ENCODE results near the gene LYZL2.
"Not testable (repeated sequence)": the region's sequence is repeated elsewhere in the genome, so short reads cannot be mapped to it uniquely, and the experiment has no call there.

The LYZL2 gene

DNA sequence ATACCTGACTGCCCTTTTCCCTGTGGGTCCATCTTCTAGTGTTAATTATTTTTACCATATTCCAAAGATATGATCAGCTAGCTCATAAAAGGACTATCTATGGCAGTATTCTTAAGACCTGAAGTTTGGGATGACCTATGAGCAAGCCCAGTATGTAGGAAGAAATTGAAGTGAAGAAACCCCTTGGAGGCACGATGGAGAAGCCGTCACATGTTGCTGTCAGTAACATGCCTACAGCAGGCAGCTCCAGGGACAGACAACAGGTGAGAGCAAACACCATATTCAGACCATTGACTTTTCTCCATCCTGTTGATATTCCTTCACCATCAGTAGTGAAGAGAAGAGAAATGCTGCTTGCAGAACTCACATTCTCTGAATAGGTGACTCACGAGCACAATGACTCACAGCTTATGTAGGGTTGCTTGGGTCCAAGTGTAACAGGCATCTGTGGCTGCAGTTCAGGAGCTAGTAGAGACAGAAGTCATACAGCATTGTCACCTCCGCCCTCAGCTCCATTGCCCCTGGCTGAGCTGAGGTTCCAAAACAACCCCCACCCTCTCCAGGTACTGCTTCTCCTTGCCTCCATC, 8.4 kb upstream of the LYZL2 start:
- Histone ChIP-seq H3K27ac (ENCODE audit: low read length) (no peak overlapping the region), H3K9me3 (ENCODE audit: control insufficient read depth, insufficient read depth, low read length) (no peaks in the 10 kb centered on the region)
- DNase-seq (ENCODE audit: low read depth, low spot score): no peak

DNA sequence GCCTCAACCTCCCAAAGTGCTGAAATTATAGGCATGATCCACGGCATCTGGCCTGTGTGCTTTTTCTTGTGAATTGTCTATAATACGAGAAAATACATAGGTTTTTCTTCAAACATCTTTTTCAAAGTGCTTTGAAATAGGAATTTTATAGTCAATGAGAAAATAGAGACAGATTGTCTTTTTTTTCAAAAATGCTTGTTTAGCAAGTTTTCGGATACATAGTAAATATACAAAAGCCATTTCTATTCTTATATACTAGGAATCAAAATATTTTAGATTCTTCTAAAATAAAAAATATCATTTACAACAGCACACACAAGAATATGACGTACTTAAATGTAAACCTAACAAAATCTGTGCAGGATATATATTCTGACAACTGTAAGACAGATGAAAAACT, 1.6 kb upstream of the LYZL2 start:
- no peak for DNase-seq (ENCODE audit: low read depth, low spot score)
- H3K9me3 ChIP-seq (ENCODE audit: control insufficient read depth, insufficient read depth, low read length): no peaks in the 10 kb centered on the region
- H3K36me3 ChIP-seq (ENCODE audit: control insufficient read depth, insufficient read depth, low read length): no peaks in the 10 kb centered on the region
- peaks cover 1% of the 10 kb centered on the region; the same call in 1 of the 2 replicates for H3K27me3 ChIP-seq (ENCODE audit: control insufficient read depth, insufficient read depth, low read length)
- no peak overlapping the region for H3K4me3 ChIP-seq (ENCODE audit: low read length)
- no peaks in the 10 kb centered on the region for H3K4me1 ChIP-seq (ENCODE audit: control insufficient read depth, insufficient read depth, low read length)
- no CpG with 5 or more reads among the region's 4 CpGs for WGBS (ENCODE audit: insufficient coverage, insufficient read length)
- no peak overlapping the region for H3K27ac ChIP-seq (ENCODE audit: low read length)

More for the DNA sequence above, 8.4 kb upstream of the LYZL2 start:
- no CpG with 5 or more reads among the region's 4 CpGs for WGBS (ENCODE audit: insufficient coverage, insufficient read length)
- H3K4me1 ChIP-seq (ENCODE audit: control insufficient read depth, insufficient read depth, low read length): peaks cover 3% of the 10 kb centered on the region; the same call in 1 of the 2 replicates
- H3K36me3 ChIP-seq (ENCODE audit: control insufficient read depth, insufficient read depth, low read length): no peaks in the 10 kb centered on the region
- H3K4me3 ChIP-seq (ENCODE audit: low read length): no peak overlapping the region
- peaks cover 1% of the 10 kb centered on the region; the same call in 1 of the 2 replicates for H3K27me3 ChIP-seq (ENCODE audit: control insufficient read depth, insufficient read depth, low read length)

DNA sequence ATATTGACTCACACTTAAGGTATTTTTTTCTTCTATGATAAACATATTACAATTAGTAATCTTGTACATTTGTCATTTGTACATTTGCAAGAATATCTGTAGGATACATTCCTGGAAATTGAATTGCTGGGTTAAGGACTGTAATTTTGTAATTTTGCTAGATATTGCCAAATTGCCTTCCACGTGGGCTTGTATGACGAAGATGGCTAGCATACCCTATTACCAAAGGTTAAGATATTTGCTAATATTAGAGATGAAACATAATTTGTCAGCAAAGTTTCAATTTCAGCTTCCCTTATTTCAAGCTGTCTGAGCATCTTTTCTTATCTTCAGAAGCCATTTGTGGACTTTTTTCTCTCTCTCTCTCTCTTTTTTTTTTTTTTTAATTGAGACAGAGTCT, 1.0 kb upstream of the LYZL2 start:
- no peak for DNase-seq (ENCODE audit: low read depth, low spot score)
- WGBS (ENCODE audit: insufficient coverage, insufficient read length): no CpG with 5 or more reads among the region's 2 CpGs
- peaks cover 1% of the 10 kb centered on the region; the same call in 1 of the 2 replicates for H3K27me3 ChIP-seq (ENCODE audit: control insufficient read depth, insufficient read depth, low read length)
- H3K36me3 ChIP-seq (ENCODE audit: control insufficient read depth, insufficient read depth, low read length): no peaks in the 10 kb centered on the region
- H3K9me3 ChIP-seq (ENCODE audit: control insufficient read depth, insufficient read depth, low read length): no peaks in the 10 kb centered on the region
- no peak overlapping the region for H3K27ac ChIP-seq (ENCODE audit: low read length)
- H3K4me1 ChIP-seq (ENCODE audit: control insufficient read depth, insufficient read depth, low read length): no peaks in the 10 kb centered on the region
- H3K4me3 ChIP-seq (ENCODE audit: low read length): no peak overlapping the region

DNA sequence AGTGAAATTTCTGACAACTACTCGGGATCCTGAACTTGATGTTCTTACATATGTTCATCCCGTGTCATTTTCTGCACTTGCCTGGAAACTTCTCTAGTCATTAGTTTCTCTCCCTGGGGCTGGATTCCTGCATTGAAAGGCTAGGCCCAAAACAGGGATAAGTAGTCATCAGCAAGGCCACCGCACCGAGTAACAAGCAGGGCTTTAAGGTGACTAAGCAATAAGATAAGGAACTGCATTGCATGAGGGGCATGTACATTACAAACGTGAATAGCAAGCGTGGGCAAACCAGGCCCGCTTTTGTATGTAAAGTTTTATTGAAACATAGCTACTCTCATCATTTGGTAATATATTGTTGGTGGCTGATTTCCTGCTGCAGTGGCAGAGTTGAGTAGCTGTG, 977 bp downstream of the LYZL2 start:
- H3K36me3 ChIP-seq (ENCODE audit: control insufficient read depth, insufficient read depth, low read length); H3K27ac ChIP-seq (ENCODE audit: low read length); H3K4me1 ChIP-seq (ENCODE audit: control insufficient read depth, insufficient read depth, low read length); DNase-seq (ENCODE audit: low read depth, low spot score); H3K9me3 ChIP-seq (ENCODE audit: control insufficient read depth, insufficient read depth, low read length); H3K4me3 ChIP-seq (ENCODE audit: low read length); H3K27me3 ChIP-seq (ENCODE audit: control insufficient read depth, insufficient read depth, low read length): not testable (repeated sequence)
- WGBS (ENCODE audit: insufficient coverage, insufficient read length): no CpG with 5 or more reads among the region's 7 CpGs

DNA sequence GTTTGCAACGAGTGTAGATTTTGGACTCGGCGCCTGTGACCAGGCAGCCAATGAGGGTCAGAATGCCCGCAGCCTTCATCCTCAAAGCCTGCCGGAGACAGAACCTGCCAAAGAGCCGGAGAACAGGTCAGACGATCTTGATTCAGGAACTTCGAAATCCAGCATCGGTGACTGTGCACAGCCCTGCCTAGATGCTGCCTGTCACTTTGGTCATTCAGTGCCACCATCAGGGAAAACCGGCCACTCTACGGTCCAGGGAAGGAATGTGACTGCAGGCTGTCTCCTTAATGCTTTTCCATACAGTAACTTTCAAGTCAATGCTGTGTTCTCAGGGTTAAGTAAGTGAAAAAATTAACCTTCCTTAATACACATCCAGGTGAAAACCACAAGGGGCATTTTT, 2.7 kb downstream of the LYZL2 start:
- H3K27me3 ChIP-seq (ENCODE audit: control insufficient read depth, insufficient read depth, low read length); H3K4me3 ChIP-seq (ENCODE audit: low read length); H3K4me1 ChIP-seq (ENCODE audit: control insufficient read depth, insufficient read depth, low read length); H3K27ac ChIP-seq (ENCODE audit: low read length); H3K36me3 ChIP-seq (ENCODE audit: control insufficient read depth, insufficient read depth, low read length); DNase-seq (ENCODE audit: low read depth, low spot score); H3K9me3 ChIP-seq (ENCODE audit: control insufficient read depth, insufficient read depth, low read length): not testable (repeated sequence)
- WGBS (ENCODE audit: insufficient coverage, insufficient read length): no CpG with 5 or more reads among the region's 11 CpGs

DNA sequence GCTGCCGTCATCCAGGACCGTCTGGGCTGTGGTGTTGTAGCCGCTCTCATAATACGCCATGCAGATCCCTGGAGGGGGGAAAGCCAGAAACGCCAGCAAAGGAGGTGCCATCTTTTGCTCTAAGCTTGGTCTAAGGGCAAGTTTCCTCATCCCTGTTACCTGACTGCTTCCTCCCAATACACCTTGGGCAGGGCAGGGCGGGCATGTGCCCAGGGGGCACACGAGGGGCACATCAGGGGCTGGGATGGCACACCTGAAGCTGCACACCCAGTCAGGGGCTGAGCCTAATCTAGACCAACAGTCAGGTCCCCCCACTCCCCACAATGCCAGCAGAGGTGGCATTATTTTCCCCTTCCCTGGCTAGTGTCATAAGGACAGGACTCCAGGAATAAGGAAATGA, 3.4 kb downstream of the LYZL2 start:
- DNase-seq (ENCODE audit: low read depth, low spot score); H3K27me3 ChIP-seq (ENCODE audit: control insufficient read depth, insufficient read depth, low read length); H3K4me3 ChIP-seq (ENCODE audit: low read length); H3K4me1 ChIP-seq (ENCODE audit: control insufficient read depth, insufficient read depth, low read length); H3K27ac ChIP-seq (ENCODE audit: low read length); H3K36me3 ChIP-seq (ENCODE audit: control insufficient read depth, insufficient read depth, low read length); H3K9me3 ChIP-seq (ENCODE audit: control insufficient read depth, insufficient read depth, low read length): not testable (repeated sequence)
- no CpG with 5 or more reads among the region's 7 CpGs for WGBS (ENCODE audit: insufficient coverage, insufficient read length)

DNA sequence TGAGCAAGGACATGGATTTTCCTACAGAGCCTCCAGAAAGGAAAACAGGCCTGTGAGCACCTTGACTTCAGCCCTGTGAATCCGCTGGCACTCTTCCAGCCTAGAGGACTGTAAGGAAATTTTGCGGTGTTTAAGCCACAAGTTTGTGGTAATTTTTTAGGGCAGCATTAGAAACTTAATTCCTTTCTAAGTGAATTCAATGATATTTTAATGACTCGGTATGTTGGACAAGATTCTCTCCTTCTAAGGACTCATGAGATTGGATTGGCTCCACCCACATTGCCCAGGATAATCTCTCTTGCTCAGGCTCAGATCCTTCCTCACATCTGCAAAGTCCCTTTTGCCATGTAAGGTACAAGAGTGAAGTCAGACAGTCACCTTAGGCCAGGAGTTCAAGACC, 4.5 kb downstream of the LYZL2 start:
- H3K4me3 ChIP-seq (ENCODE audit: low read length): no peak overlapping the region
- no CpG with 5 or more reads among the region's 3 CpGs for WGBS (ENCODE audit: insufficient coverage, insufficient read length)
- no peaks in the 10 kb centered on the region for H3K9me3 ChIP-seq (ENCODE audit: control insufficient read depth, insufficient read depth, low read length)
- no peaks in the 10 kb centered on the region for H3K4me1 ChIP-seq (ENCODE audit: control insufficient read depth, insufficient read depth, low read length)
- no peaks in the 10 kb centered on the region for H3K27me3 ChIP-seq (ENCODE audit: control insufficient read depth, insufficient read depth, low read length)
- no peaks in the 10 kb centered on the region for H3K36me3 ChIP-seq (ENCODE audit: control insufficient read depth, insufficient read depth, low read length)
- H3K27ac ChIP-seq (ENCODE audit: low read length): no peak overlapping the region
- no peak for DNase-seq (ENCODE audit: low read depth, low spot score)

DNA sequence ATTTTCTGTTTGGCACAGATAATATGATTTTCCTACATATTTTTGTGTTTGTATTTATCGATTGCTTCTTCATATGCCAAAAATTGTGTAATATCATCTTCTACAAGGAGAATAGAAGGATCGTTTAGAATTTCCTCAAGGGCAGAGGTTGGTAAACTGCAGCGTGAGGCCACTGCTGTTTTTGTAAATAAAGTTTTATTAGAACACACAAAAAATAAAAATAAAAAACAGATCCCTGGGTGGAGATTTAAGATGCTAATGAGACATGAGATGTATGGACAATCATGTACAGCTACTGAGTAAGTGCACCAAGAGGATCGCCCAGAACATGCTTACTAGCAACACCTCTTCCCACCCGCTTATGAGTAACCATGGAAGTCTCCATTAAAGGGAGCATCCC, 9.6 kb downstream of the LYZL2 start:
- Histone ChIP-seq H3K9me3 (ENCODE audit: control insufficient read depth, insufficient read depth, low read length) (no peaks in the 10 kb centered on the region), H3K27me3 (ENCODE audit: control insufficient read depth, insufficient read depth, low read length) (no peaks in the 10 kb centered on the region), H3K4me1 (ENCODE audit: control insufficient read depth, insufficient read depth, low read length) (no peaks in the 10 kb centered on the region)

DNA sequence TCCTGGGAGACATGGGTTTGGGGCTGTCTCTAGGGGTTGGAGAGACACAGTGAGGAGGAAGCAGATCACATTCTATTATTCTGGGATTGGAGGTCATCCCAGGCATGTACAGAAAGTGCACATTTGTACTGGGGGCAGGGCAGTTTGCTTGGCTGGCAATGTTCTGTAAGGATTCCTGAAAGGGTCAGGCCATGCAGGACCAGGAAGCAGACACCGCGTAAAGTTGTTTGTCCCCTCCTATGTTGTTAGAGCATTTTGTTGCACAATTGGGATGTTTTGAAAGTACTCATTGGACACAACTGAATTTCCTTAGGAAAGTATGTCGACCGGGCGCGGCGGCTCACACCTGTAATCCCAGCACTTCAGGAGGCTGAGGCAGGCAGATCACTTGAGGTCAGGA, 12.5 kb downstream of the LYZL2 start:
- Histone ChIP-seq H3K27me3 (ENCODE audit: control insufficient read depth, insufficient read depth, low read length) (no peaks in the 10 kb centered on the region), H3K9me3 (ENCODE audit: control insufficient read depth, insufficient read depth, low read length) (no peaks in the 10 kb centered on the region), H3K4me3 (ENCODE audit: low read length) (no peak overlapping the region), H3K36me3 (ENCODE audit: control insufficient read depth, insufficient read depth, low read length) (no peaks in the 10 kb centered on the region), H3K27ac (ENCODE audit: low read length) (no peak overlapping the region), H3K4me1 (ENCODE audit: control insufficient read depth, insufficient read depth, low read length) (no peaks in the 10 kb centered on the region; the same call in 1 of the 2 replicates)
- WGBS (ENCODE audit: insufficient coverage, insufficient read length): no CpG with 5 or more reads among the region's 7 CpGs
- DNase-seq (ENCODE audit: low read depth, low spot score): no peak

More for the DNA sequence above, 9.6 kb downstream of the LYZL2 start:
- no CpG with 5 or more reads among the region's 5 CpGs for WGBS (ENCODE audit: insufficient coverage, insufficient read length)
- no peak overlapping the region for H3K27ac ChIP-seq (ENCODE audit: low read length)
- DNase-seq (ENCODE audit: low read depth, low spot score): no peak
- H3K4me3 ChIP-seq (ENCODE audit: low read length): no peak overlapping the region
- no peaks in the 10 kb centered on the region for H3K36me3 ChIP-seq (ENCODE audit: control insufficient read depth, insufficient read depth, low read length)

DNA sequence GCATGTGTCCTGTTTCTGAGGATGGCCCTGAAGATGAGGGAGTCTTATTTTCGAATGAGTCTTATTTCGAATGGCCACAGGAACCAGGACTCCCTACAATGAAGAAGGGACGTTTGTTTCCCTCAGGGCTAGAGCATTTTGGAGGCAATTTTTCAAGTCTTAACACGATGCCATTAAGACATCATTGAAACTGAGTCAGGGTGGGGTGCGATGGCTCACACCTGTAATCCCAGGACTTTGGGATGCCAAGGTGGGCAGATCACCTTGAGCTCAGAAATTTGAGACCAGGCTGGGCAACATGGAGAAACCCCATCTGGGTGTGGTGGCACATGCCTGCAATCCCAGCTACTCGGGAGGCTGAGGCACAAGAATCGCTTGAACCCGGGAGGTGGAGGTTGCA, 18.5 kb downstream of the LYZL2 start:
- not testable (repeated sequence) for H3K36me3 ChIP-seq (ENCODE audit: control insufficient read depth, insufficient read depth, low read length); H3K27ac ChIP-seq (ENCODE audit: low read length); H3K4me3 ChIP-seq (ENCODE audit: low read length); H3K9me3 ChIP-seq (ENCODE audit: control insufficient read depth, insufficient read depth, low read length); H3K4me1 ChIP-seq (ENCODE audit: control insufficient read depth, insufficient read depth, low read length); DNase-seq (ENCODE audit: low read depth, low spot score); H3K27me3 ChIP-seq (ENCODE audit: control insufficient read depth, insufficient read depth, low read length)
- WGBS (ENCODE audit: insufficient coverage, insufficient read length): no CpG with 5 or more reads among the region's 8 CpGs

DNA sequence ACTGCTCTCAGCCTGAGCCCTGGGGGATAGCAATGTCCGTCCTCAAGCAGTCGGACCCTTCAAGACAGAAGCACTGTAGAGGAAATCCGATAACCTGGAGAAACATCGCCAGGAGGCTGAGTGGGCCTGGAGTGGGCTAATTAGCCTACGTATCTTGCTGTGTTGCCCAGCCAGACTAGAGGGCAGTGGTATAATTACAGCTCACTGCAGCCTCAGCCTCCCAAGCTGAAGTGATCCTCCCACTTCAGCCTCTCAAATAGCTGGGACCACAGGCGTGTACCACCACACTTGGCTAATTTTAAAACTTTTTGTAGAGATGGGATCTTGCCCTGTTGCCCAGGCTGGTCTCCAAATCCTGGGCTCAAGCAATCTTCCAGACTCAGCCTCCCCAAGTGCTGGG, 21.7 kb downstream of the LYZL2 start:
- H3K27me3 ChIP-seq (ENCODE audit: control insufficient read depth, insufficient read depth, low read length): no peaks in the 10 kb centered on the region
- H3K4me1 ChIP-seq (ENCODE audit: control insufficient read depth, insufficient read depth, low read length): no peaks in the 10 kb centered on the region; the same call in 1 of the 2 replicates
- H3K9me3 ChIP-seq (ENCODE audit: control insufficient read depth, insufficient read depth, low read length): no peaks in the 10 kb centered on the region
- H3K27ac ChIP-seq (ENCODE audit: low read length): no peak overlapping the region
- H3K36me3 ChIP-seq (ENCODE audit: control insufficient read depth, insufficient read depth, low read length): no peaks in the 10 kb centered on the region
- no peak overlapping the region for H3K4me3 ChIP-seq (ENCODE audit: low read length)
- no CpG with 5 or more reads among the region's 6 CpGs for WGBS (ENCODE audit: insufficient coverage, insufficient read length)
- DNase-seq (ENCODE audit: low read depth, low spot score): no peak
